Measurements from ENCODE around the gene SULT1A1.
"Not testable (repeated sequence)": the region's sequence is repeated elsewhere in the genome, so short reads cannot be mapped to it uniquely, and the experiment has no call there.

GRCh38 chr16:28614561-28614960 is 4.7 kb upstream of the SULT1A1 start:
- TF ChIP-seq, protein P1, sequence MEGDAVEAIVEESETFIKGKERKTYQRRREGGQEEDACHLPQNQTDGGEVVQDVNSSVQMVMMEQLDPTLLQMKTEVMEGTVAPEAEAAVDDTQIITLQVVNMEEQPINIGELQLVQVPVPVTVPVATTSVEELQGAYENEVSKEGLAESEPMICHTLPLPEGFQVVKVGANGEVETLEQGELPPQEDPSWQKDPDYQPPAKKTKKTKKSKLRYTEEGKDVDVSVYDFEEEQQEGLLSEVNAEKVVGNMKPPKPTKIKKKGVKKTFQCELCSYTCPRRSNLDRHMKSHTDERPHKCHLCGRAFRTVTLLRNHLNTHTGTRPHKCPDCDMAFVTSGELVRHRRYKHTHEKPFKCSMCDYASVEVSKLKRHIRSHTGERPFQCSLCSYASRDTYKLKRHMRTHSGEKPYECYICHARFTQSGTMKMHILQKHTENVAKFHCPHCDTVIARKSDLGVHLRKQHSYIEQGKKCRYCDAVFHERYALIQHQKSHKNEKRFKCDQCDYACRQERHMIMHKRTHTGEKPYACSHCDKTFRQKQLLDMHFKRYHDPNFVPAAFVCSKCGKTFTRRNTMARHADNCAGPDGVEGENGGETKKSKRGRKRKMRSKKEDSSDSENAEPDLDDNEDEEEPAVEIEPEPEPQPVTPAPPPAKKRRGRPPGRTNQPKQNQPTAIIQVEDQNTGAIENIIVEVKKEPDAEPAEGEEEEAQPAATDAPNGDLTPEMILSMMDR (IDR thresholded peaks at IDR 0.05; ENCODE audit: poor library complexity) = not testable (repeated sequence)
- TF ChIP-seq EZH2phosphoT487 (IDR thresholded peaks at IDR 0.05; ENCODE audit: low read depth, severe bottlenecking, unreplicated experiment) = not testable (repeated sequence)

Measured in hepatocyte (in vitro differentiated cells).